K562 (cell line): ENCODE results near the gene DKK3. TPM values are rescaled to one million over a fixed set of nuclear protein-coding genes. Genes with fewer than 3 reads are reported as not detected.

Experiments
- ARHGAP35 ChIP-seq: fragments of 450-650 bp; IDR thresholded peaks from 2 replicates; pipeline ENCODE4 v1.6.1; 2018; ENCODE audit not compliant: partially characterized antibody
- CCAR2 ChIP-seq: fragments of 200-400 bp; formaldehyde crosslinking; IDR thresholded peaks from 2 replicates; pipeline ENCODE4 v1.6.1; 2017; ENCODE audit warnings: mild to moderate bottlenecking, low read depth, low read length
- CHD1 ChIP-seq: fragments of 200-600 bp; sonication (generic); IDR thresholded peaks from one replicate; pipeline ENCODE4 v1.6.1; 2012; ENCODE audit warnings: mild to moderate bottlenecking, moderate library complexity, low read length, inconsistent platforms
- CLOCK ChIP-seq: fragments of 250-450 bp; sonication (Bioruptor Pico); IDR thresholded peaks from 2 replicates; pipeline ENCODE4 v1.4.0; 2020; ENCODE audit warnings: mild to moderate bottlenecking, moderate library complexity, borderline replicate concordance
- CREB1 ChIP-seq, 2 experiments: sonication (generic) in 1 of 2; formaldehyde crosslinking in 1 of 2; IDR thresholded peaks; 2 replicates each; pipeline versions ENCODE4 v1.6.1 to v1.8.0; 2012 to 2022; ENCODE audit warnings: inconsistent platforms in 1 of 2, mild to moderate bottlenecking in 1 of 2, missing genetic modification reagents in 1 of 2, moderate library complexity in 1 of 2
- GATA2 ChIP-seq: sonication (generic); formaldehyde crosslinking; IDR thresholded peaks from 2 replicates; pipeline ENCODE4 v1.4.0; 2020; ENCODE audit warnings: mild to moderate bottlenecking, missing genetic modification reagents
- GMEB1 ChIP-seq: fragments of 250-450 bp; sonication (Bioruptor Pico); IDR thresholded peaks from 2 replicates; pipeline ENCODE4 v1.4.0; 2020; ENCODE audit warnings: mild to moderate bottlenecking
- HSF4 ChIP-seq: fragments of 250-450 bp; sonication (Bioruptor Pico); IDR thresholded peaks from 2 replicates; pipeline ENCODE4 v2.1.2; 2022; ENCODE audit warnings: mild to moderate bottlenecking, moderate library complexity, borderline replicate concordance
- KDM1A ChIP-seq, 2 experiments: fragments of 450-650 bp; IDR thresholded peaks; 2 replicates each; pipeline ENCODE4 v1.6.1; 2016; ENCODE audit warnings: mild to moderate bottlenecking in 2 of 2
- MITF ChIP-seq: IDR thresholded peaks from 2 replicates; pipeline ENCODE4 v1.6.1; 2014; ENCODE audit warnings: antibody characterized with exemption
- NCOA4 ChIP-seq: fragments of 450-650 bp; IDR thresholded peaks from 2 replicates; pipeline ENCODE4 v1.6.1; 2018; ENCODE audit warnings: mild to moderate bottlenecking; ENCODE audit not compliant: partially characterized antibody
- SOX6 ChIP-seq: fragments of 450-650 bp; IDR thresholded peaks from 2 replicates; pipeline ENCODE4 v1.6.1; 2014; ENCODE audit warnings: mild to moderate bottlenecking
- STAT5A ChIP-seq: IDR thresholded peaks from 2 replicates; pipeline ENCODE4 v1.6.1; 2012; ENCODE audit warnings: low read length, inconsistent platforms, borderline replicate concordance
- XRCC4 ChIP-seq: IDR thresholded peaks from one replicate; pipeline ENCODE4 v1.6.1; 2011; ENCODE audit not compliant: insufficient read depth, insufficient read length; ENCODE audit errors: extremely low read depth
- ZNF280B ChIP-seq: fragments of 250-450 bp; sonication (Bioruptor Pico); IDR thresholded peaks from 2 replicates; pipeline ENCODE4 v1.5.1; 2021; ENCODE audit warnings: mild to moderate bottlenecking
- ZNF311 ChIP-seq: fragments of 250-450 bp; sonication (Bioruptor Pico); IDR thresholded peaks from 2 replicates; pipeline ENCODE4 v1.4.0; 2020; ENCODE audit warnings: mild to moderate bottlenecking, moderate library complexity
- ZNF41 ChIP-seq: fragments of 250-450 bp; sonication (Bioruptor Pico); conservative IDR thresholded peaks from 2 replicates; pipeline ENCODE4 v1.4.0; 2020; ENCODE audit warnings: mild to moderate bottlenecking
- polyA plus RNA-seq, 8 experiments: library from polyadenylated mRNA; depleted of rRNA in 4 of 8; stranded (reverse) in 5 of 8; unstranded in 3 of 8; fragments of >200 nt; fragmentation: Nextera tagmentation in 2 of 8; fragmentation: Illumina TruSeq in 1 of 8; extraction: Ambion mirVana in 2 of 8; extraction: Trizol in 1 of 8; gene quantifications; 2 replicates each; pipeline versions ENCODE4 v1.2.1 to v1.2.3, GENCODE V29; 2011 to 2014; ENCODE audit warnings: inconsistent platforms in 1 of 8, missing spikeins in 1 of 8
- total RNA-seq, 7 experiments: library from RNA; depleted of rRNA in 6 of 7; stranded (reverse); fragments of >200 nt in 6 of 7; fragmentation: Illumina TruSeq in 2 of 7; extraction: Trizol in 2 of 7; gene quantifications; 2 replicates each; pipeline versions ENCODE4 v1.2.1 to v1.2.3, GENCODE V29; 2011 to 2021; ENCODE audit warnings: low replicate concordance in 1 of 7

The DKK3 gene
- total and polyA plus RNA-seq, 9 of the 15 experiments (the other 6 are each of a cell fraction or from before 2014, with no cell fraction given): 0.14 to 0.85 (median 0.38) TPM; not detected in 6

GRCh38 chr11:12043959-12044791, 35.7 kb upstream of the DKK3 start (continued):
- TF ChIP-seq ZNF280B (CRISPR knock-in tag): no peak
- no peak for TF ChIP-seq HSF4
- TF ChIP-seq ZNF41 (CRISPR knock-in tag): no peak; the same call in 1 of the 2 replicates
- no peak for TF ChIP-seq CCAR2
- no peak; the same call in 1 of the 2 replicates for TF ChIP-seq ZNF311 (CRISPR knock-in tag)
- TF ChIP-seq STAT5A: no peak
- TF ChIP-seq GATA2 (CRISPR knock-in tag): no peak
- no peak for TF ChIP-seq NCOA4
- no peak for TF ChIP-seq CREB1 (IDR thresholded peaks at IDR 0.05)
- no peak for TF ChIP-seq CREB1 (CRISPR knock-in tag; IDR thresholded peaks at IDR 0.05)
- no peak for TF ChIP-seq CHD1
- no peak for TF ChIP-seq KDM1A (IDR thresholded peaks at IDR 0.05)
- TF ChIP-seq MITF: no peak
- no peak for TF ChIP-seq CLOCK
- TF ChIP-seq ARHGAP35: no peak
- no peak for TF ChIP-seq XRCC4
- TF ChIP-seq SOX6: no peak
- TF ChIP-seq GMEB1 (CRISPR knock-in tag): no peak
